NCI-H446 treated with DMSO at 0.1 percent for 48 hours (cell line): Measurements from ENCODE around the gene AHNAK.
A peak's percentile ranks its signal among the peaks of the same experiment; 100 is the strongest.
"Not testable (repeated sequence)": the region's sequence is repeated elsewhere in the genome, so short reads cannot be mapped to it uniquely, and the experiment has no call there.

ENCODE experiments used
- DNase-seq: peaks from one replicate; lab custom pipeline; 2025; lab: John Stamatoyannopoulos, UW

AHNAK gene

GRCh38 chr11:62553080-62553838, 6.7 kb upstream of the AHNAK start:
- no peak for DNase-seq

GRCh38 chr11:62552485-62553079, 6.0 kb upstream of the AHNAK start:
- peak; percentile 39 for DNase-seq

GRCh38 chr11:62550478-62550877, 3.9 kb upstream of the AHNAK start:
- DNase-seq = not testable (repeated sequence)

GRCh38 chr11:62548545-62549335, 2.1 kb upstream of the AHNAK start:
- no peak for DNase-seq

- DNase-seq = no peak
Measured at GRCh38 chr11:62547691-62548281, 1.2 kb upstream of the AHNAK start.

GRCh38 chr11:62546929-62547625, 471 bp upstream of the AHNAK start:
- no peak for DNase-seq

GRCh38 chr11:62545437-62546243, 966 bp downstream of the AHNAK start:
- no peak for DNase-seq

GRCh38 chr11:62544581-62545436, 1.8 kb downstream of the AHNAK start:
- no peak for DNase-seq

GRCh38 chr11:62543680-62544444, 2.7 kb downstream of the AHNAK start:
- no peak for DNase-seq

- DNase-seq = peak; percentile 22
Measured at GRCh38 chr11:62542750-62543567, 3.6 kb downstream of the AHNAK start.

GRCh38 chr11:62542111-62542745, 4.4 kb downstream of the AHNAK start:
- DNase-seq = no peak

GRCh38 chr11:62540804-62541701, 5.6 kb downstream of the AHNAK start:
- no peak for DNase-seq

GRCh38 chr11:62539238-62539925, 7.2 kb downstream of the AHNAK start:
- DNase-seq = peak; percentile 16

- DNase-seq = no peak
Measured at GRCh38 chr11:62538470-62539237, 8.0 kb downstream of the AHNAK start.

GRCh38 chr11:62536301-62536957, 10.2 kb downstream of the AHNAK start:
- no peak for DNase-seq
